ENCODE data around the gene GGTA1. TPM values are rescaled to one million over a fixed set of nuclear protein-coding genes. Genes with fewer than 3 reads are reported as not detected.

The GGTA1 gene
- total RNA-seq, 1 experiment from 2014 or later: not detected

- TF ChIP-seq ZNF274 (IDR thresholded peaks at IDR 0.05; ENCODE audit: low read depth, low read length): no peak
- TF ChIP-seq POLR2A (IDR thresholded peaks at IDR 0.05; ENCODE audit: borderline replicate concordance, extremely low read depth, insufficient read depth, insufficient read length): no peak
- no peak for TF ChIP-seq EZH2 (IDR thresholded peaks at IDR 0.05)
- no peak for TF ChIP-seq ZFX (IDR thresholded peaks at IDR 0.05)
- no peak for TF ChIP-seq CBX3 (IDR thresholded peaks at IDR 0.05; ENCODE audit: low read depth)
- TF ChIP-seq, protein P1, sequence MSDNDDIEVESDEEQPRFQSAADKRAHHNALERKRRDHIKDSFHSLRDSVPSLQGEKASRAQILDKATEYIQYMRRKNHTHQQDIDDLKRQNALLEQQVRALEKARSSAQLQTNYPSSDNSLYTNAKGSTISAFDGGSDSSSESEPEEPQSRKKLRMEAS (IDR thresholded peaks at IDR 0.05): no peak
- no peak for TF ChIP-seq CTCF (IDR thresholded peaks at IDR 0.05 in 2 of 3, conservative IDR thresholded peaks at IDR 0.05 in 1 of 3; ENCODE audit: borderline replicate concordance in 1 of 3, insufficient read depth in 1 of 3, low read depth in 2 of 3, low read length in 2 of 3)
- TF ChIP-seq SIN3A (IDR thresholded peaks at IDR 0.05; ENCODE audit: low read depth): no peak
- no peak for TF ChIP-seq ATF3 (IDR thresholded peaks at IDR 0.05)
- TF ChIP-seq, protein P2, sequence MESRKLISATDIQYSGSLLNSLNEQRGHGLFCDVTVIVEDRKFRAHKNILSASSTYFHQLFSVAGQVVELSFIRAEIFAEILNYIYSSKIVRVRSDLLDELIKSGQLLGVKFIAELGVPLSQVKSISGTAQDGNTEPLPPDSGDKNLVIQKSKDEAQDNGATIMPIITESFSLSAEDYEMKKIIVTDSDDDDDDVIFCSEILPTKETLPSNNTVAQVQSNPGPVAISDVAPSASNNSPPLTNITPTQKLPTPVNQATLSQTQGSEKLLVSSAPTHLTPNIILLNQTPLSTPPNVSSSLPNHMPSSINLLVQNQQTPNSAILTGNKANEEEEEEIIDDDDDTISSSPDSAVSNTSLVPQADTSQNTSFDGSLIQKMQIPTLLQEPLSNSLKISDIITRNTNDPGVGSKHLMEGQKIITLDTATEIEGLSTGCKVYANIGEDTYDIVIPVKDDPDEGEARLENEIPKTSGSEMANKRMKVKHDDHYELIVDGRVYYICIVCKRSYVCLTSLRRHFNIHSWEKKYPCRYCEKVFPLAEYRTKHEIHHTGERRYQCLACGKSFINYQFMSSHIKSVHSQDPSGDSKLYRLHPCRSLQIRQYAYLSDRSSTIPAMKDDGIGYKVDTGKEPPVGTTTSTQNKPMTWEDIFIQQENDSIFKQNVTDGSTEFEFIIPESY (IDR thresholded peaks at IDR 0.05; ENCODE audit: extremely low read depth, insufficient replicate concordance, low read length): no peak
- no peak for TF ChIP-seq EGR1 (IDR thresholded peaks at IDR 0.05; ENCODE audit: low read depth)
- no peak for TF ChIP-seq ELF1 (IDR thresholded peaks at IDR 0.05; ENCODE audit: borderline replicate concordance, low read depth)
- no peak for TF ChIP-seq POLR2AphosphoS5 (IDR thresholded peaks at IDR 0.05; ENCODE audit: low read depth, low read length)
- no peak for TF ChIP-seq JUND (IDR thresholded peaks at IDR 0.05)
- no peak for TF ChIP-seq RAD21 (IDR thresholded peaks at IDR 0.05; ENCODE audit: low read depth)
- TF ChIP-seq FOSL1 (IDR thresholded peaks at IDR 0.05; ENCODE audit: low read depth): no peak
- TF ChIP-seq TCF7L2 (IDR thresholded peaks at IDR 0.05; ENCODE audit: borderline replicate concordance, extremely low read depth, insufficient read depth, insufficient read length): no peak
- no peak for TF ChIP-seq SP1 (IDR thresholded peaks at IDR 0.05; ENCODE audit: low read depth)
- no peak for TF ChIP-seq REST (IDR thresholded peaks at IDR 0.05; ENCODE audit: low read depth)
- Histone ChIP-seq H2AFZ (ENCODE audit: low read depth, low read length, poor library complexity, severe bottlenecking) (no peak overlapping the region), H3K4me3 (replicated peaks in 1 of 2; ENCODE audit: low read depth in 1 of 2, low read length in 2 of 2) (no peak overlapping the region), H3K9me3 (ENCODE audit: control insufficient read depth in 1 of 2, insufficient read depth in 1 of 2, low read depth in 1 of 2, low read length in 2 of 2) (no peaks in the 10 kb centered on the region), H3K79me2 (ENCODE audit: insufficient read depth, low read length) (no peaks in the 10 kb centered on the region), H3K27ac (ENCODE audit: low read depth, low read length) (no peak overlapping the region), H3K9ac (ENCODE audit: low read length) (no peak overlapping the region), H3K4me1 (ENCODE audit: control insufficient read depth in 1 of 2, insufficient read depth in 2 of 2, low read length in 2 of 2) (no peaks in the 10 kb centered on the region), H3K36me3 (ENCODE audit: control insufficient read depth in 1 of 2, insufficient read depth in 2 of 2, low read length in 2 of 2) (no peaks in the 10 kb centered on the region), H3K4me2 (ENCODE audit: low read length) (no peak overlapping the region), H4K20me1 (ENCODE audit: insufficient read depth) (no peaks in the 10 kb centered on the region), H3K9me2 (ENCODE audit: insufficient read depth) (no peaks in the 10 kb centered on the region), H3K27me3 (ENCODE audit: insufficient read depth, low read length) (0 out of 2 replicates have a peak, but pooled peaks cover 6% of the 10 kb centered on the region)
- ChIA-PET POLR2A (no interaction called here), RAD21 (ENCODE audit: low non-redundant PET in 1 of 2, low total read pairs in 2 of 2, uncharacterized antibody in 2 of 2, unreplicated experiment in 2 of 2) (no interaction called here), CTCF (no interaction called here)
- DNase-seq (ENCODE audit: low read depth, low spot score) (no peak), ATAC-seq (no peak)
- BruUV-seq (replicated peaks): no TSS peak
- intact Hi-C loops (cut with micrococcal nuclease): no loop called here
Observed at GRCh38 chr9:121518634-121519033, 19.0 kb upstream of the GGTA1 start.

Data from HCT116 (cell line).